ENCODE results near the gene AATK. TPM values are rescaled to one million over a fixed set of nuclear protein-coding genes. Genes with fewer than 3 reads are reported as not detected.

Gene AATK
- total RNA-seq, 2 donors from 2014 or later: 29.1 to 42.2 TPM

- intact Hi-C loops (cut with DNase I): loop anchor here (5.0 kb wide), 1 partner anchor 53 kb away; no protein-coding TSS in a partner anchor
- Histone ChIP-seq H3K27ac (no peak overlapping the region), H3K4me1 (peaks cover under 1% of the 10 kb centered on the region), H3K9me3 (no peaks in the 10 kb centered on the region), H3K27me3 (no peaks in the 10 kb centered on the region), H3K36me3 (replicated peaks in 1 of 2; ENCODE audit: insufficient read depth in 1 of 2, low read depth in 2 of 2) (no peaks in the 10 kb centered on the region), H3K4me3 (no peak overlapping the region)
- TF ChIP-seq CTCF (IDR thresholded peaks at IDR 0.05) (no peak), POLR2A (IDR thresholded peaks at IDR 0.05) (no peak)
- DNase-seq (no peak), ATAC-seq (no peak)
- 94 to 97% methylated on average over 6 to 32 of the region's 37 CpGs for WGBS, 2 donors
These were observed 29.2 kb upstream of the AATK start for GRCh38 chr17:81194941-81195901.

- Histone ChIP-seq H3K27ac (no peak overlapping the region), H3K27me3 (no peaks in the 10 kb centered on the region), H3K9me3 (no peaks in the 10 kb centered on the region), H3K36me3 (replicated peaks in 1 of 2; ENCODE audit: insufficient read depth in 1 of 2, low read depth in 2 of 2) (no peaks in the 10 kb centered on the region), H3K4me1 (no peaks in the 10 kb centered on the region), H3K4me3 (no peak overlapping the region)
- no peak for TF ChIP-seq POLR2A (IDR thresholded peaks at IDR 0.05)
- TF ChIP-seq CTCF (IDR thresholded peaks at IDR 0.05): no peak
- intact Hi-C loops (cut with DNase I): no loop called here
- DNase-seq (no peak), ATAC-seq (no peak)
- WGBS, 2 donors: 91 to 93% methylated on average over 6 to 17 of the region's 21 CpGs
These were observed 28.3 kb upstream of the AATK start for GRCh38 chr17:81194225-81194760.

GRCh38 chr17:81193470-81194224 lies 27.6 kb upstream of the AATK start:
- no peak overlapping the region for H3K27ac ChIP-seq
- DNase-seq (peak in 1 of 4 donors; percentile 8), ATAC-seq (no peak)
- H3K9me3 ChIP-seq: no peaks in the 10 kb centered on the region
- no peaks in the 10 kb centered on the region for H3K27me3 ChIP-seq
- H3K4me1 ChIP-seq: no peaks in the 10 kb centered on the region
- no peak overlapping the region for H3K4me3 ChIP-seq
- WGBS, 2 donors: 83 to 93% methylated on average over 32 to 36 of the region's 38 CpGs
- intact Hi-C loops (cut with DNase I): no loop called here
- TF ChIP-seq POLR2A (IDR thresholded peaks at IDR 0.05) (no peak), CTCF (IDR thresholded peaks at IDR 0.05) (no peak)
- no peaks in the 10 kb centered on the region for H3K36me3 ChIP-seq (replicated peaks in 1 of 2; ENCODE audit: insufficient read depth in 1 of 2, low read depth in 2 of 2)

- Histone ChIP-seq H3K9me3 (no peaks in the 10 kb centered on the region), H3K36me3 (replicated peaks in 1 of 2; ENCODE audit: insufficient read depth in 1 of 2, low read depth in 2 of 2) (no peaks in the 10 kb centered on the region), H3K4me1 (no peaks in the 10 kb centered on the region), H3K4me3 (no peak overlapping the region), H3K27me3 (no peaks in the 10 kb centered on the region), H3K27ac (no peak overlapping the region)
- TF ChIP-seq CTCF (IDR thresholded peaks at IDR 0.05) (no peak), POLR2A (IDR thresholded peaks at IDR 0.05) (no peak)
- no peak for DNase-seq
- no peak for ATAC-seq
- intact Hi-C loops (cut with DNase I): no loop called here
- WGBS, 2 donors: 93 to 100% methylated on average over 2 to 17 of the region's 17 CpGs
These were observed 27.0 kb upstream of the AATK start for GRCh38 chr17:81193051-81193410.
